Measurements from ENCODE around the gene CTIF.
A peak's percentile ranks its signal among the peaks of the same experiment; 100 is the strongest.

CTIF gene

DNA sequence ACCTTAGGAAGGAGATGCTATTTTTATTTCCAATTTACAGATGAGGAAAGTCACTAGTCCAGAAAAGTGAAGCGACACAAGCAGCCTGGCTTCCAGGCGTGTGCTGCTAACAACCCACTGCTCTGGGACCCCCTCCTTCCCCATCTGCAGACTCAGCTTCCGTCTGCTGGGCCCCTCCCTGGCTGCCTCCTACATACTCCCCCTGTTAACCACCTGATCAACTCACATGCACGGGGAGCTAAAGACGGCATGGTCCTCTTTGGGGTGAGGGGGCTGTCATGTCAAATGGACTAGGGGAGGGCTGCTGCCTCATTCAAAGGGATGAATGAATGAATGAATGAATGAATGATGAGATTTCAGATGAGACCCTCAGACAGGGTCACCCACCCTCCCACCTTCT lies 184.2 kb downstream of the CTIF start:
- no peak for DNase-seq

- DNase-seq, result no peak
These were observed 185.0 kb downstream of the CTIF start for GRCh38 chr18:48723837-48724236.

GRCh38 chr18:48724442-48724841 lies 185.6 kb downstream of the CTIF start:
- no peak for DNase-seq

DNA sequence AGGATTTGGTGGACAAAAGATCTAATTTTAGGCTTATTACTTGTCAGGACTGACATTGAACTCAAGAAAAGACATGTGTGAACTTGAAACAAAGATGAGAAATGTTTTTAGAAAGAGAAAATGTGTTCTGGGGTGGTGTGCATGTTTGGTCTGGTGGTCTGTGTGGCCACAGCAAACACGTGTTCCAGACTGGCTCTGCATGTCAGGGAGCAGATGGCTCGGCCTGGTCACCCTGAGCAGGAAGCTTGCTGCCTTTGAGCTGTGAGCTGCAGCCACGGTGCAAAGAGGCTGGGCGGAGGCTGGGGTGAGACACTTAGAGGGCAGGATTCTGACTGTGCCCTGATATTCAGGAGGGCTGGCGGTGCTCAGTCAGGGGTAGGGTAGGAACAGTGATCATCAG lies 186.1 kb downstream of the CTIF start:
- no peak for DNase-seq

DNA sequence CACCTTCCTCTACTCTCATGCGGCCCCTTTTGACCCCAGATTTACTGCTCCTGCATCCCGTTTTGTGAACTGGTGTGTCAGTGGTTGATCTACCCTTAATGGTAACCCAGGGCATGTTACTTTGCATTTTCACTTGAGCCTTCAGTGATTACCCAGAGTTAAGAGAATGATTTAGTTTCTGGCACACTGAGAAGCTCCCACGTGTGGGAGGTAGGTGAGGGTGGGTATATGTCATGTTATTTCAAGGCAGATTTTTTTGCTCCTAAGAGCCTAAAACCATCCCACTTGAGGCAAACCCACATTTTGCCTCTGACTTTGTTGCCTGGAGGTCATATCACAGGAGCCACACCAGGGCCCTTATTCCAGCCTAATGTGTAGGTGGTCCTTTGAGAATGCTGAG lies 186.7 kb downstream of the CTIF start:
- DNase-seq, result peak in 6 of 56 donors; percentile 13 to 27 (median 18)

GRCh38 chr18:48727681-48728080 lies 188.8 kb downstream of the CTIF start:
- DNase-seq, result no peak

DNA sequence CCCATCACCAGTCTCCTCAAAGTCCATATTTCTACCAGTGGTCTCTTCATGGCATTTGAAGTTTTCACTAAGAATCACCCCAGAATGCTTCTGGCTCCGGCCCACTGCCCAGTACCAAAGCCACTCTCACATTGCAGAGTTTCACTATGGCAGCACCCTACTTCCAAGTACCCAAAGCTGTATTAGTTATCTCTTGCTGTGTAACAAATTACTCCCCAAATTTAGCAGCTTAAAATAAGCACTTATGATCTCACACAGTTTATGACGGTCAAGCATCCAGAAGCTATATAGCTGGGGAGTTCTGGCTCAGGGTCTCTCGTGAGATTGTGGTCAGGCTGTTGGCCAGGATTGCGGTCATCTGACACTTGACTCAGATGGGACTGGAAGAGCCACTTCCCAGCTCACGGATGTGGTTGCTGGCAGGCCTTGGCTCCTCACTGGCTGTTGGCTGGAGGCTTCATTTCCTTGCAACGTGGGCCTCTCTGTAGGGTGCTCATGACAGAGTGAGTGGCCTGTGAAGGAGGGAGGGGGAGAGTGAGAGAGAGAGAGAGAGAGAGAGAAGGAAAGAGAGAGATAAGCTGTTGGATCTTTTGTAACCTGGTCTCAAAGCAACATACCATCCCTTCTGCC lies 189.5 kb downstream of the CTIF start:
- no peak for DNase-seq

- no peak for DNase-seq
These were observed 190.6 kb downstream of the CTIF start for GRCh38 chr18:48729404-48729803.

- DNase-seq, result no peak
These were observed 191.2 kb downstream of the CTIF start for GRCh38 chr18:48730010-48730409.

DNA sequence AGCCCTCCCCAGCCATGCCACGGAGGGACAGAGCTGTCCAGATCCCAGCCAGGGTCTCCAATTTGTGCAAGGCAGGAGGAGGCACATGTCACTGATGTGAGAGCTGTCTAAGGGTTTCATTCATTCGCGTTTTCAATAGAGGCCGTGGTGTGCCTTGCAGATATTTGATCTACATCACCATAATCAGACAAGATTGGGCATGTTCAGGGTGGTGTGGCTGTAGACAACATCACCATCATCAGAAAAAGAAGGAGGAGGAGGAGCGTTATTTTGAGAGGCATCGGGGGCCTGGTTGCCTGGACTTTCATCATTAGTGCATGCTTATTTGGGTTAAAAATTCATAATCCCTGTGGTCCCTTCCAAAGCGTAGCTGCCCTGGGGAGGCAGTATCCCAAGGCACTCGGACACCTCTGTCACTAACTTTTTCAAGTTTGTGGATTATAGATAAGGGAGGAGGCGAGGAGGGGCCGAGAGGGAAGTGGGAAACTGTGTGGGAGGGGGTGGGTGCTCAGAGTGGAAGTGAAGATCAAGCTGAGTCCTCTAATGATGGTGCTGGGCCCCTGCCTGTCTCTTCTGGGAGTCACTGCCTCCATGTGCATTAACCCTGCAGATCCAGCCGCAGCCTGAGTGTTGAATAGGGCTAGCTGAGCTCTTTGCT lies 194.1 kb downstream of the CTIF start:
- DNase-seq, result no peak

DNA sequence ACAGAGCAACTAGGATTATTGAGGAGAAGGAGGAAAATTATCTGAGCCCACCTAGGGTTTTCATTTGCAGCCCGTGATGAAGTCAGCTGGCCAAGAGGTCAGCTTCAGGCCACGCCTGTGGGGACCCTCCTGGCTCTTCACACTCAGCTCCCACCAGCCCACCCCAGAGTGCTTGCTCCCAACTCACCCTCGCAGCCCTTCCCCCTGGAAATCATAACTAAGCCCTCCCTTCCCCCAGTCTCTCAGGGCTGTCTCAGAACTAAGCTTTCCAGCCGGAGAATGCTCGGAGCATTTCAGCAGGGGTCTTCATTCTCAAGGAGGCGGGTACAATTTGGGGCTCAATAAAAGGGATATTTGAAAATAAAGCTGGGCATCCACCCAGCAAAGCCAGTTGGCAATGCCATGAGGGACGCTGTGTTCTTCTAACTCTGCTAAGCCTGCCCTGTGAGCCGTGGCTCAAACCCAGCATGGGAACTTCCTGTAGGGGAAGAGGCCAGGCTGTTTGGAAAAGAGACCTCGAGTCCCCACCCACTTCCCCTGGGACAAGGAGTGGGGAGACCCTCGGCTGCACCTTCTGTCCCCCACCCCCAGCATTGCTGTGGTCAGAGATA lies 194.9 kb downstream of the CTIF start:
- DNase-seq, result peak in 36 of 56 donors; percentile 13 to 71 (median 35)

DNA sequence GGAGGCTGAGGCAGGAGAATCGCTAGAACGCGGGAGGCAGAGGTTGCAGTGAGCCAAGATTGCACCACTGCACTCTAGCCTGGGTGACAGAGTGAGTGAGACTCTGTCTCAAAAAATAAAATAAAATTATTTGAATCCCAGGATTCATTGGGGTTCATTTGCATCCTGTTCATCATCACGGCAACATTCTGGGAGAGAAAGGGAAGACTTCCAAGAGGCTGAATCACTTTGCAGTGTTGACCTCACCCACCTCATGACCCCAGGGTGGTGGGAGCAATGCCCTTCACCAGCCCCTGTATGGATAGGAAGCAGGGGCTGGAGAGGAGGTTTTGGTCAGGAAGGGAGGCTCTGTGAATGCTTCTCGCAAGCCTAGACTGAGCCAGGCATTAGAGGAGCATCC lies 195.6 kb downstream of the CTIF start:
- DNase-seq, result no peak

- DNase-seq, result peak in 1 of 56 donors; percentile 4
These were observed 196.3 kb downstream of the CTIF start for GRCh38 chr18:48735080-48735676.

DNA sequence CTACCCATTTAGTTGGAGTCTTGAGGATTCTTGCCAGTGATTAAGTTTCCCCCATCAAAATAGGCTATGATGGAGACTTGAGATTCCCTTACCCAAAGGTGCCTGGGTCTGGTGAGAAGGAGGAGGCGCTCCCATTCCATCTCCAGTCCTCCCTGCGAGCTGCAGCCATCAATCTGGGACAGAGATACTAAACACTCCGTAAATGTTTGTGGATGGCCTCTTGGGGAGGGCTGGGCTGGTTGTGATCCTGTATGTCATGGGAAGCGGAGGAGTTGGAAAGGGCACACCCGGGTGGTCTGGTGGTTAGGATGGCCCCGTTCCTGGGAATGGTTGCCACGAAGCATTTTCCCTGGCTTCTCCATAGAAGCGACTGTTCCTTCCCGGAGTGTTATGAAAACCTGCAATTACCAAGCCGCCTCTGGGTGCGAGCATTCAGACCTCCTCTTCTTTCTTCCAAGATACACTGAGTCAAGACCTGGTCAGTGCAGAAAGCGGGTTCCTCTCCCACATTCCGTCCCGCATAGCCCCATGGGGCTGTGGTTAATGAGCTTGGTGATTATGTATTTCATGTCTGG lies 196.9 kb downstream of the CTIF start:
- no peak for DNase-seq

DNA sequence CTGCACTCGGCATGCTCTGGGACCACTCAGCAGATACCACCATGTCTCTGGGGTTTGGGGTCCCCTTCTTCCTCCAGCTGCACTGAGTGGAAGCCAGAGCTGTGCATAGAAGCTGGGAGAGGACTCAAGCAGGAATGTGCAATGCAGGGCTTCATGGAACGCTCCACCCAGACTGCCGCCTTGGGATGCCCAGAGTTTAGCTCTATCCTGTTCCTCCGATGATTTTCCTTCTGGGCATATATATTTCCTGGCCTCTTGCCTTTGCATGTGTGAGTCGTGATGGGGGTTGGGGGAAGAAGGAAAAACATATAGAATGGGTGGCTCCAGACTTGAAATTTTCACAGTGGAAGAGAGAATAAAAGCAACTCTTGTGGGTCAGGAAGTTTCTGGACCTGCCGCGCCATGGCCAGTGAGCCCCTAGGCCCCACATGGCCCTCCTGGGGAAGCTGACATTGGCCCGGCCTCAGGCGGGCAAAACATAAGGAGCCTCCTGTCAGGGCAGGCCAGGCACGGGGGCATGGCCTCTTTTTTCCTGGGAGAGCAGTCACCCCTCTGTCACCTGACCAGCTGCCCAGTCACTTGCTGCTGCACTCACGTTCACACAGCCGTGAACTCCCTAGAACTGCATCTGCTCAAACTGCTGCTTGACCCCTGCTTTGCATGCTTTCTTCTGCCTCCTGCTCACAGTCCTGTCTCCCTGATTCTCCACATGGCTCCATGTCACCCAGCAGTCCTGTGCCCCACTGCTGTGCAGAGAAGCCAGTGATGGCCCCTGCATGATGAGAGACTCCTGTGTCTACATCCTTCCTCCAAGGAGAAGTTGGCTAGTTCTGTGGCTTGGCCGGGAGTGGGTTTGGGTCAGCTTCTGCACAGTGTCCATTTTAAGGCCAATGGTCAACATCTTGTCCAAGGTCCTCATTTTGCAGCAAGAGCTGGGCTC lies 197.8 kb downstream of the CTIF start:
- no peak for DNase-seq

GRCh38 chr18:48739266-48740067 lies 200.6 kb downstream of the CTIF start:
- no peak for DNase-seq

GRCh38 chr18:48740068-48740440 lies 201.2 kb downstream of the CTIF start:
- no peak for DNase-seq

DNA sequence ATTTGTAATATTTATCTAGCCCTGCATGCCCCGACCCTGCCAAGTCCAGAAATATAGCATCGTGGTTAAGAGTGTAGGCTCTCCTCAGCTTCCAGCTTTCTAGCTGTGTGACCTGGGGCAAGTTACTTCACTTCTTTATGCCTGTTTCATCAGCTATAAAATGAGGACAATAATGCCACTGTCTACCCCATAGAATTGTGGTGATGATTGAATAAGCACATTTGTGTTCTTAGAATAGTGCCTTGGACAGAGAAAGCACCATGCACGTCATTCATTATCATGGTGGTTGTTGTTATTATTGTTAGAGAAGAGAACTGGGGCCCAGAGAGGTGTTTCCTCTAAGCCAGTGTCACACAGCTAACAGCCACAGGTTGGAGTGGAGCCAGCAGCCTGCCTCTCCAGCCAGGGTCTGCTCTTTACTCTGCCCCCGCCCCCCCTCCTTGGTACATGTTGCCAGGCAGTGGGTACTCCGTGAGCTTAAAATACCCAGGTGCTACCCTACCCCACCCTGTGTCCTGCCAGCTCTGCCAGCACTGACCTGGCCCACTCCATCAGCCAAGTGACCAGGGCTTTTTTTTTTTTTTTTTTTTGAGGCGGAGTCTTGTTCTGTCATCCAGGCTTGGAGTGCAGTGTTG lies 202.1 kb downstream of the CTIF start:
- DNase-seq, result no peak

GRCh38 chr18:48741866-48742265 lies 203.0 kb downstream of the CTIF start:
- no peak for DNase-seq

- DNase-seq, result no peak
These were observed 203.5 kb downstream of the CTIF start for GRCh38 chr18:48742304-48742703.
